ENCODE measurements around the gene MICB.
"Not testable (repeated sequence)": the region's sequence is repeated elsewhere in the genome, so short reads cannot be mapped to it uniquely, and the experiment has no call there.

The MICB gene

DNA sequence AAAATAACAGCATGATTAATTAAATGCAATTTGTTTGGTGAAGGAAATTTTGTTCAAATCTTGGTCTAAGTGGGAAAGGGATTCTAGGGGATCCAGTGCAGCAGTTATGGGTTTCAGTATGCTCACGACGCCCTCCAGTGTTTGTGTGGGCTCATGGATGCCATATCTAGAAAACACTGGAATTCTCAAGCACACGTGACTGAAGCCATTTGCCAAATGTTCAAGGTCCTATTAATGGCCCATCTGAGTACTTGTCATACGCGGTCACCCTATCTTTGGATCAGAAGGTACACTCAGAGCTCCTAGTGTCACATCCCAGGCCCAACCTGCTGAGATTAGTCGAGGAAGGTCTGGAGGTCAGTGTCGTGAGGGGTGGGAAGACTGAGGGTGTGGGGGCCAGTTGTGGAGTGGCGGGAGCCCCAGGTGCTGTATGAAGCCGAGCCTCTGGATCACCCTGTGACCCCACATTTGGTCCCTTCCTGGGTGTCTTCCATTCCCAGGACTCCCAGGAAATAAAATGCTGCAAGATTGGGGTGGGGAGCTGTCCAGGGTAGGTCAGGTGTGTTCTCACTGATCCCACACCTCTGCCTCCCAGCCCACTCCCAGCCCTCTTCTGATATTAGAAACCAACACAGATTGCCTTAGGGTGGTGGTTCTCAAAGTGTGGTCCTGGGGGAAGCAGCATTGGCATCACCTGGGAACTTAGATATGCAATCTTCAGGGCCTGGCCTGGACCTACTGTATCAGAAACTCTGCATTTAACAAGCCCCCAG is 11.7 kb upstream of the MICB start:
- not testable (repeated sequence) for H4K12ac ChIP-seq (ENCODE audit: low read depth, low read length); H3K14ac ChIP-seq (ENCODE audit: low read length); H3K4ac ChIP-seq (ENCODE audit: low read depth, low read length); H2BK120ac ChIP-seq (ENCODE audit: insufficient read depth, low read length, poor library complexity); H2AFZ ChIP-seq (ENCODE audit: insufficient read depth, low read length, poor library complexity); H3K9ac ChIP-seq (ENCODE audit: low read length); H2AK5ac ChIP-seq (ENCODE audit: low read length); H4K8ac ChIP-seq (ENCODE audit: low read depth, low read length); H2BK5ac ChIP-seq (ENCODE audit: low read depth, low read length, poor library complexity); H3K79me1 ChIP-seq (ENCODE audit: low read length); H2BK12ac ChIP-seq (ENCODE audit: low read length); H3K36me3 ChIP-seq (ENCODE audit: control insufficient read depth in 1 of 2, insufficient read depth in 2 of 2, low read length in 2 of 2); DNase-seq; H3K23ac ChIP-seq (ENCODE audit: low read length); H3K4me2 ChIP-seq (ENCODE audit: low read length); H3K4me1 ChIP-seq (ENCODE audit: control insufficient read depth in 1 of 2, insufficient read depth in 2 of 2, low read length in 2 of 2); H3K27ac ChIP-seq (ENCODE audit: low read depth, low read length); H3K27me3 ChIP-seq (ENCODE audit: insufficient read depth, low read length); H3K4me3 ChIP-seq (ENCODE audit: low read depth, low read length); H3K79me2 ChIP-seq (ENCODE audit: control insufficient read depth, insufficient read depth, low read length, poor library complexity); H4K91ac ChIP-seq (ENCODE audit: low read depth, low read length); H3K9me3 ChIP-seq (ENCODE audit: insufficient read depth, low read depth, low read length); H3K18ac ChIP-seq (ENCODE audit: low read length)
- WGBS (ENCODE audit: extremely low coverage, insufficient coverage, insufficient read length), result no CpG with 5 or more reads among the region's 9 CpGs

GRCh38 chr6:31487674-31488073 is 10.3 kb upstream of the MICB start:
- not testable (repeated sequence) for H3K23ac ChIP-seq (ENCODE audit: low read length)

DNA sequence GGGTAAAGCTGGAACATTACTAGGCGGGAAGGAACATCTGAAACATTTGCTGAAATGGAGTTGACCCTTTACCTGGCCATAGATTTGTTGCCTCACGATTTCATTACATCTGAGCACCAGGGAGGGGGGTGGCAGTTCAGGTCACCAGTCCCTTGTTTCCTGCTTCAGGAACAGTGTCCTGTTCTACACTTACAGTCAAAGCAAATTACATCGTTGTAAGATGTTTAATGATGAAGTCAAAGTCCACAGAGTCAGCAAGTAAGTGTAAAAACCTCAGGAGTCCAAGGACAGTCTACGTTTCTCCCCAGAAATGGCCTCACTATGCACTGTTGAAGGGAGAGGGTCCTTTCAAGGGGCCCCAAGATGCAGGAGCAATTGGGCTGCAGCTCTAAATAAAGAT is 8.9 kb upstream of the MICB start:
- no peak overlapping the region for H2BK5ac ChIP-seq (ENCODE audit: low read depth, low read length, poor library complexity)
- H2AK5ac ChIP-seq (ENCODE audit: low read length), result no peak overlapping the region
- no peak overlapping the region for H4K8ac ChIP-seq (ENCODE audit: low read depth, low read length)
- H3K9ac ChIP-seq (ENCODE audit: low read length), result no peak overlapping the region
- no peak overlapping the region for H3K14ac ChIP-seq (ENCODE audit: low read length)
- no peak overlapping the region for H2BK12ac ChIP-seq (ENCODE audit: low read length)
- no peak overlapping the region for H2AFZ ChIP-seq (ENCODE audit: insufficient read depth, low read length, poor library complexity)
- no peak overlapping the region for H3K27ac ChIP-seq (ENCODE audit: low read depth, low read length)
- H3K18ac ChIP-seq (ENCODE audit: low read length), result no peak overlapping the region
- no peak overlapping the region for H3K4ac ChIP-seq (ENCODE audit: low read depth, low read length)
- no peak overlapping the region for H2BK120ac ChIP-seq (ENCODE audit: insufficient read depth, low read length, poor library complexity)
- H3K4me2 ChIP-seq (ENCODE audit: low read length), result no peak overlapping the region
- H3K23ac ChIP-seq (ENCODE audit: low read length), result no peak overlapping the region
- H4K12ac ChIP-seq (ENCODE audit: low read depth, low read length), result no peak overlapping the region
- peaks cover 0 to under 1% of the 10 kb centered on the region in 2 experiments for H3K4me1 ChIP-seq (ENCODE audit: control insufficient read depth in 1 of 2, insufficient read depth in 2 of 2, low read length in 2 of 2)
- H4K91ac ChIP-seq (ENCODE audit: low read depth, low read length), result no peak overlapping the region
- H3K9me3 ChIP-seq (ENCODE audit: insufficient read depth, low read depth, low read length), result no peaks in the 10 kb centered on the region
- H3K79me1 ChIP-seq (ENCODE audit: low read length), result no peaks in the 10 kb centered on the region
- no CpG with 5 or more reads among the region's 4 CpGs for WGBS (ENCODE audit: extremely low coverage, insufficient coverage, insufficient read length)
- H3K4me3 ChIP-seq (ENCODE audit: low read depth, low read length), result no peak overlapping the region
- no peaks in the 10 kb centered on the region for H3K36me3 ChIP-seq (ENCODE audit: control insufficient read depth in 1 of 2, insufficient read depth in 2 of 2, low read length in 2 of 2)
- H3K79me2 ChIP-seq (ENCODE audit: control insufficient read depth, insufficient read depth, low read length, poor library complexity), result no peaks in the 10 kb centered on the region
- DNase-seq, result no peak
- H3K27me3 ChIP-seq (ENCODE audit: insufficient read depth, low read length), result no peaks in the 10 kb centered on the region

More at GRCh38 chr6:31487674-31488073, 10.3 kb upstream of the MICB start:
- not testable (repeated sequence) for H3K14ac ChIP-seq (ENCODE audit: low read length); H3K27me3 ChIP-seq (ENCODE audit: insufficient read depth, low read length); H4K12ac ChIP-seq (ENCODE audit: low read depth, low read length); H3K4me3 ChIP-seq (ENCODE audit: low read depth, low read length); H3K4me2 ChIP-seq (ENCODE audit: low read length); H3K9me3 ChIP-seq (ENCODE audit: insufficient read depth, low read depth, low read length); H2AFZ ChIP-seq (ENCODE audit: insufficient read depth, low read length, poor library complexity); H3K36me3 ChIP-seq (ENCODE audit: control insufficient read depth in 1 of 2, insufficient read depth in 2 of 2, low read length in 2 of 2); H4K91ac ChIP-seq (ENCODE audit: low read depth, low read length); H3K79me1 ChIP-seq (ENCODE audit: low read length); H2BK120ac ChIP-seq (ENCODE audit: insufficient read depth, low read length, poor library complexity); H2BK5ac ChIP-seq (ENCODE audit: low read depth, low read length, poor library complexity); H3K9ac ChIP-seq (ENCODE audit: low read length); H3K4me1 ChIP-seq (ENCODE audit: control insufficient read depth in 1 of 2, insufficient read depth in 2 of 2, low read length in 2 of 2); H4K8ac ChIP-seq (ENCODE audit: low read depth, low read length); H3K27ac ChIP-seq (ENCODE audit: low read depth, low read length); H2BK12ac ChIP-seq (ENCODE audit: low read length); H3K18ac ChIP-seq (ENCODE audit: low read length); DNase-seq; H3K4ac ChIP-seq (ENCODE audit: low read depth, low read length); H2AK5ac ChIP-seq (ENCODE audit: low read length); H3K79me2 ChIP-seq (ENCODE audit: control insufficient read depth, insufficient read depth, low read length, poor library complexity)
- no CpG with 5 or more reads among the region's 6 CpGs for WGBS (ENCODE audit: extremely low coverage, insufficient coverage, insufficient read length)

- Histone ChIP-seq H4K12ac (ENCODE audit: low read depth, low read length) (no peak overlapping the region), H3K14ac (ENCODE audit: low read length) (no peak overlapping the region), H4K91ac (ENCODE audit: low read depth, low read length) (no peak overlapping the region), H3K18ac (ENCODE audit: low read length) (no peak overlapping the region), H3K4ac (ENCODE audit: low read depth, low read length) (no peak overlapping the region), H2BK120ac (ENCODE audit: insufficient read depth, low read length, poor library complexity) (no peak overlapping the region), H3K4me3 (ENCODE audit: low read depth, low read length) (no peak overlapping the region), H3K23ac (ENCODE audit: low read length) (no peak overlapping the region), H3K79me1 (ENCODE audit: low read length) (no peaks in the 10 kb centered on the region), H3K27me3 (ENCODE audit: insufficient read depth, low read length) (no peaks in the 10 kb centered on the region), H3K4me2 (ENCODE audit: low read length) (no peak overlapping the region), H3K4me1 (ENCODE audit: control insufficient read depth in 1 of 2, insufficient read depth in 2 of 2, low read length in 2 of 2) (peaks cover 0 to 3% of the 10 kb centered on the region in 2 experiments), H2BK12ac (ENCODE audit: low read length) (no peak overlapping the region), H3K9me3 (ENCODE audit: insufficient read depth, low read depth, low read length) (no peaks in the 10 kb centered on the region), H3K36me3 (ENCODE audit: control insufficient read depth in 1 of 2, insufficient read depth in 2 of 2, low read length in 2 of 2) (no peaks in the 10 kb centered on the region), H2BK5ac (ENCODE audit: low read depth, low read length, poor library complexity) (no peak overlapping the region), H3K9ac (ENCODE audit: low read length) (no peak overlapping the region), H2AFZ (ENCODE audit: insufficient read depth, low read length, poor library complexity) (no peak overlapping the region), H3K27ac (ENCODE audit: low read depth, low read length) (no peak overlapping the region), H2AK5ac (ENCODE audit: low read length) (no peak overlapping the region), H3K79me2 (ENCODE audit: control insufficient read depth, insufficient read depth, low read length, poor library complexity) (no peaks in the 10 kb centered on the region), H4K8ac (ENCODE audit: low read depth, low read length) (no peak overlapping the region)
- no peak for DNase-seq
- WGBS (ENCODE audit: extremely low coverage, insufficient coverage, insufficient read length), result no CpG with 5 or more reads among the region's 16 CpGs
Measured at GRCh38 chr6:31490115-31490873, 7.7 kb upstream of the MICB start.

Data from trophoblast cell (in vitro differentiated cells and primary cell).